B cell (primary cell): ENCODE measurements around the gene ACVR1. TPM values are rescaled to one million over a fixed set of nuclear protein-coding genes. Genes with fewer than 3 reads are reported as not detected.

Source experiments
- ATAC-seq: fragments of 200-7000 bp; cut with Tn5 transposase; one replicate; pipeline ENCODE4 v1.10.0; 2021; ENCODE audit warnings: low read depth, mild to moderate bottlenecking, moderate number of reproducible peaks, moderate library complexity
- CTCF ChIA-PET: fragments of 350-600 bp; sonication (Branson Sonifier 250); formaldehyde crosslinking; loops from one replicate; lab custom pipeline; 2021; ENCODE audit warnings: antibody characterized with exemption, inconsistent platforms; lab: Charles Lee
- POLR2A ChIA-PET: fragments of 350-600 bp; sonication (Branson Sonifier 250); formaldehyde crosslinking; loops from one replicate; lab custom pipeline; 2021; ENCODE audit warnings: antibody characterized with exemption; lab: Charles Lee
- DNase-seq: peaks from one replicate; pipeline ENCODE4 v3.0.0; 2013
- H2AFZ ChIP-seq: 2 replicates; pipeline ENCODE4 v1.6.1; 2012; ENCODE audit warnings: mild to moderate bottlenecking, low read depth, low read length; ENCODE audit not compliant: insufficient read depth, poor library complexity, severe bottlenecking
- H3K27ac ChIP-seq, 2 donors: 1 replicate in 1 of 2; 2 replicates in 1 of 2; pipeline ENCODE4 v1.5.1; 2012 to 2013; ENCODE audit warnings: low read length in 2 of 2, mild to moderate bottlenecking in 2 of 2, moderate library complexity in 1 of 2
- H3K27me3 ChIP-seq, 4 experiments: fragments of 200-600 bp in 1 of 4; sonication (generic) in 1 of 4; replicated peaks in 1 of 4; 1 replicate in 2 of 4; 2 replicates in 2 of 4; pipeline versions ENCODE4 v1.6.1 to v1.7.0; 2013 to 2016; ENCODE audit warnings: low read length in 3 of 4, mild to moderate bottlenecking in 2 of 4, mixed read lengths in 1 of 4, moderate library complexity in 1 of 4; ENCODE audit not compliant: insufficient read depth in 4 of 4, control insufficient read depth in 3 of 4; ENCODE audit errors: control extremely low read depth in 1 of 4
- H3K36me3 ChIP-seq, 2 experiments: replicated peaks in 1 of 2; 1 replicate in 1 of 2; 2 replicates in 1 of 2; pipeline versions ENCODE4 v1.6.1 to v1.7.1; 2013; ENCODE audit warnings: low read length in 1 of 2; ENCODE audit not compliant: insufficient read depth in 2 of 2, control insufficient read depth in 1 of 2; ENCODE audit errors: control extremely low read depth in 1 of 2, extremely low read depth in 1 of 2
- H3K4me1 ChIP-seq, 2 donors: fragments of 200-600 bp in 1 of 2; sonication (generic) in 1 of 2; 1 replicate in 1 of 2; 2 replicates in 1 of 2; pipeline versions ENCODE4 v1.5.1 to v1.6.1; 2013 to 2017; ENCODE audit warnings: low read length in 2 of 2; ENCODE audit not compliant: control insufficient read depth in 2 of 2, insufficient read depth in 2 of 2
- H3K4me2 ChIP-seq: replicated peaks from 2 replicates; pipeline ENCODE3; 2012; ENCODE audit warnings: mild to moderate bottlenecking, low read depth, low read length; ENCODE audit not compliant: poor library complexity, severe bottlenecking
- H3K4me3 ChIP-seq, 5 experiments: fragments of 200-600 bp in 1 of 5; sonication (generic) in 1 of 5; 1 replicate in 3 of 5; 2 replicates in 2 of 5; pipeline versions ENCODE4 v1.5.1 to v1.7.0; 2011 to 2016; ENCODE audit warnings: low read length in 4 of 5, mild to moderate bottlenecking in 4 of 5, low read depth in 2 of 5, control low read depth in 1 of 5, moderate library complexity in 1 of 5; ENCODE audit not compliant: insufficient read depth in 1 of 5; ENCODE audit errors: control extremely low read depth in 1 of 5, extremely low read depth in 1 of 5
- H3K79me2 ChIP-seq: fragments of 200-600 bp; sonication (generic); one replicate; pipeline ENCODE4 v1.6.0; 2016; ENCODE audit warnings: low read length; ENCODE audit not compliant: control insufficient read depth, insufficient read depth
- H3K9ac ChIP-seq: fragments of 200-600 bp; sonication (generic); 2 replicates; pipeline ENCODE4 v1.6.1; 2017; ENCODE audit warnings: mild to moderate bottlenecking, low read length, moderate library complexity
- H3K9me3 ChIP-seq, 3 donors: one replicate each; pipeline versions ENCODE4 v1.6.1 to v1.7.1; 2013; ENCODE audit warnings: low read length in 2 of 3; ENCODE audit not compliant: control insufficient read depth in 2 of 3, insufficient read depth in 1 of 3; ENCODE audit errors: control extremely low read depth in 1 of 3
- H4K20me1 ChIP-seq: 2 replicates; pipeline ENCODE4 v1.6.0; 2012; ENCODE audit warnings: mild to moderate bottlenecking, low read length; ENCODE audit not compliant: insufficient read depth, control insufficient read depth, poor library complexity, severe bottlenecking
- H3K27ac Mint-ChIP-seq: one replicate; pipeline ENCODE4 v1.8.0; 2021; ENCODE audit warnings: mixed read lengths
- H3K27me3 Mint-ChIP-seq: one replicate; pipeline ENCODE4 v1.8.0; 2021; ENCODE audit warnings: mixed read lengths
- H3K4me1 Mint-ChIP-seq: one replicate; pipeline ENCODE4 v1.8.0; 2021; ENCODE audit warnings: mixed read lengths
- H3K4me3 Mint-ChIP-seq: one replicate; pipeline ENCODE4 v1.8.0; 2021; ENCODE audit warnings: mixed read lengths
- H3K9me3 Mint-ChIP-seq: one replicate; pipeline ENCODE4 v1.8.0; 2022; ENCODE audit warnings: mixed read lengths; ENCODE audit not compliant: insufficient read depth
- EZH2 ChIP-seq: IDR thresholded peaks from 2 replicates; pipeline ENCODE4 v1.6.1; 2012; ENCODE audit warnings: borderline replicate concordance, low read depth, mild to moderate bottlenecking, moderate library complexity, low read length; ENCODE audit not compliant: insufficient read depth, poor library complexity, severe bottlenecking
- WGBS: methylation state at CpG from one replicate; pipeline ENCODE4 v1.1.5; 2013; ENCODE audit warnings: missing lambda C conversion rate; ENCODE audit not compliant: insufficient coverage; 5-methylcytosine and 5-hydroxymethylcytosine counted together
- intact Hi-C: fragments of 100-400 bp; cut with micrococcal nuclease; formaldehyde crosslinking; loops from one replicate; pipeline ENCODE4 v1.10.0; 2022
- polyA plus RNA-seq: library from polyadenylated mRNA; depleted of rRNA; stranded (reverse); fragments of >200 nt; gene quantifications from 2 replicates; pipeline ENCODE4 v1.2.3, GENCODE V29; 2012
- total RNA-seq, 2 donors: library from RNA; stranded (reverse); fragments of 120-200 nt in 1 of 2; gene quantifications; 1 replicate in 1 of 2; 2 replicates in 1 of 2; pipeline versions ENCODE4 v1.2.3 to v1.2.4, GENCODE V29; 2013 to 2022
- TF ChIP-seq, protein P1 (sequence below): fragments of 200-600 bp; IDR thresholded peaks from one replicate; pipeline ENCODE4 v1.8.0; 2022; ENCODE audit warnings: antibody characterized with exemption, mild to moderate bottlenecking

ACVR1 gene
- total and polyA plus RNA-seq, 2 donors (not counting 1 experiment from before 2014, with no cell fraction given): 3.7 to 11.7 TPM

DNA sequence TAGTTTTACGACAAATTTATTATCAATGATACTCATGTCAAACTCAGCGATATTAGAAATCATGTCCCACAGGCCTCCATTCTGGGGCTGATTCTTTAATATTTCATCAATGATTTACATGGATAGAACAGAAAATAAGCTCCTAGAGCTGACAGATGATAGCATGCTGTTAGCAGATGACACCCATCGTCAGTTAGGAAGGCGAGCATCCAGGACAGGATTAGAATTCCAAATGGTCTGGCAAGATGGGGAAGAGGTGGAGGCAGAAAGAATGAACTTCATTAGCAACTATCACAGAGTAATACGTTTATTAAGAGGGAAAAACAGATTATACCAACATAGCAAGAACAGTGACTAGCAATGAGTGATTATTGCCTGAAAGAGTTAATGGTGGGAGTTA, 46.2 kb upstream of the ACVR1 start:
- Histone ChIP-seq H3K36me3 (no peaks in the 10 kb centered on the region), H2AFZ (no peak overlapping the region), H3K9me3 (no peaks in the 10 kb centered on the region), H3K4me2 (no peak overlapping the region), H3K27me3 (no peaks in the 10 kb centered on the region), H4K20me1 (no peaks in the 10 kb centered on the region), H3K79me2 (no peaks in the 10 kb centered on the region), H3K4me1 (no peaks in the 10 kb centered on the region), H3K27ac (no peak overlapping the region), H3K4me3 (no peak overlapping the region), H3K9ac (no peak overlapping the region)
- intact Hi-C loops: no loop called here
- peaks cover 12% of the 10 kb centered on the region for H3K27me3 Mint-ChIP-seq
- 82% methylated on average over 2 of the region's 5 CpGs for WGBS
- no peaks in the 10 kb centered on the region for H3K9me3 Mint-ChIP-seq
- TF ChIP-seq EZH2: no peak
- TF ChIP-seq, protein P1, sequence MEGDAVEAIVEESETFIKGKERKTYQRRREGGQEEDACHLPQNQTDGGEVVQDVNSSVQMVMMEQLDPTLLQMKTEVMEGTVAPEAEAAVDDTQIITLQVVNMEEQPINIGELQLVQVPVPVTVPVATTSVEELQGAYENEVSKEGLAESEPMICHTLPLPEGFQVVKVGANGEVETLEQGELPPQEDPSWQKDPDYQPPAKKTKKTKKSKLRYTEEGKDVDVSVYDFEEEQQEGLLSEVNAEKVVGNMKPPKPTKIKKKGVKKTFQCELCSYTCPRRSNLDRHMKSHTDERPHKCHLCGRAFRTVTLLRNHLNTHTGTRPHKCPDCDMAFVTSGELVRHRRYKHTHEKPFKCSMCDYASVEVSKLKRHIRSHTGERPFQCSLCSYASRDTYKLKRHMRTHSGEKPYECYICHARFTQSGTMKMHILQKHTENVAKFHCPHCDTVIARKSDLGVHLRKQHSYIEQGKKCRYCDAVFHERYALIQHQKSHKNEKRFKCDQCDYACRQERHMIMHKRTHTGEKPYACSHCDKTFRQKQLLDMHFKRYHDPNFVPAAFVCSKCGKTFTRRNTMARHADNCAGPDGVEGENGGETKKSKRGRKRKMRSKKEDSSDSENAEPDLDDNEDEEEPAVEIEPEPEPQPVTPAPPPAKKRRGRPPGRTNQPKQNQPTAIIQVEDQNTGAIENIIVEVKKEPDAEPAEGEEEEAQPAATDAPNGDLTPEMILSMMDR: no peak
- no peak for ATAC-seq
- POLR2A ChIA-PET: no interaction called here
- no peak for DNase-seq
- no peaks in the 10 kb centered on the region for H3K4me1 Mint-ChIP-seq
- H3K4me3 Mint-ChIP-seq: no peak overlapping the region
- CTCF ChIA-PET: no interaction called here
- no peak overlapping the region for H3K27ac Mint-ChIP-seq

DNA sequence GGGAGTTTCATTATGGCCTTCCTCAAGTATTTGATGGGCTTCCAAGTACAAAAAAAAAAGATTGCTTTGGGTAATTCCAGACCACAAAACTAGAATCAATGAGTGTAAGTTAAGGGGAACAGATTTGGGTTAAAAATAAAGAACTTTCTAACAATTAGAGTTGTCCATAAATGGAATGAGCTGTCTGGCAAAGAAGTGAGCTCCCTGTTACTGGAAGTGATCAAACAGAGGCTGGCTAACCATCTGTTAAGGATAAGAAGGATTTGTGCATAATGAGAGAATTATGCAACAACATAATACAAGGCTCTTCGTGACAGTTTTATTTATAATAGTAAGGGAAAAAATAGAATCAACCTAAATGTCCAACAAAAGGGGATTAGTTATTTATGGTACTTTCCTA, 44.6 kb upstream of the ACVR1 start:
- H3K27ac ChIP-seq: no peak overlapping the region
- ChIA-PET CTCF (no interaction called here), POLR2A (no interaction called here)
- Mint-ChIP-seq H3K9me3 (no peaks in the 10 kb centered on the region), H3K4me3 (no peak overlapping the region), H3K27ac (no peak overlapping the region), H3K27me3 (peaks cover 15% of the 10 kb centered on the region), H3K4me1 (no peaks in the 10 kb centered on the region)
- no peaks in the 10 kb centered on the region for H3K36me3 ChIP-seq
- ATAC-seq: no peak
- no peak overlapping the region for H3K4me2 ChIP-seq
- no peaks in the 10 kb centered on the region for H3K4me1 ChIP-seq
- H3K27me3 ChIP-seq: no peaks in the 10 kb centered on the region
- H4K20me1 ChIP-seq: no peaks in the 10 kb centered on the region
- H3K9ac ChIP-seq: no peak overlapping the region
- no peaks in the 10 kb centered on the region for H3K79me2 ChIP-seq
- TF ChIP-seq EZH2: no peak
- TF ChIP-seq, protein P1: no peak
- H3K4me3 ChIP-seq: no peak overlapping the region
- intact Hi-C loops: no loop called here
- H3K9me3 ChIP-seq: peaks cover 0 to 3% (median 0%) of the 10 kb centered on the region in 3 donors
- H2AFZ ChIP-seq: no peak overlapping the region
- WGBS: no CpG with 5 or more reads among the region's 1 CpG
- no peak for DNase-seq
